Measurements from ENCODE around the gene FZD2. TPM values are rescaled to one million over a fixed set of nuclear protein-coding genes. Genes with fewer than 3 reads are reported as not detected.
"Not testable (repeated sequence)": the region's sequence is repeated elsewhere in the genome, so short reads cannot be mapped to it uniquely, and the experiment has no call there.

FZD2 gene
- total RNA-seq (2014; rRNA removed), result 11.6 and 12.8 TPM in 2 replicates
- percentile 51 among the genes with signal in this experiment for Bru-seq, nascent RNA
- percentile 78 among the genes with signal in this experiment for BruChase-seq, experiment 1, labeled RNA remaining after a 6-hour chase
- BruChase-seq, experiment 2, labeled RNA remaining after a 2-hour chase, result percentile 71 among the genes with signal in this experiment
- long read RNA-seq, transcript FZD2-201 (1 exons, 2,112 nt), result major isoform, 100 of 100 reads
- long read RNA-seq, partial matches to known transcripts, result 0 of 100 reads
- long read RNA-seq, other reads (novel, unspliced or antisense), result 0 of 100 reads

DNA sequence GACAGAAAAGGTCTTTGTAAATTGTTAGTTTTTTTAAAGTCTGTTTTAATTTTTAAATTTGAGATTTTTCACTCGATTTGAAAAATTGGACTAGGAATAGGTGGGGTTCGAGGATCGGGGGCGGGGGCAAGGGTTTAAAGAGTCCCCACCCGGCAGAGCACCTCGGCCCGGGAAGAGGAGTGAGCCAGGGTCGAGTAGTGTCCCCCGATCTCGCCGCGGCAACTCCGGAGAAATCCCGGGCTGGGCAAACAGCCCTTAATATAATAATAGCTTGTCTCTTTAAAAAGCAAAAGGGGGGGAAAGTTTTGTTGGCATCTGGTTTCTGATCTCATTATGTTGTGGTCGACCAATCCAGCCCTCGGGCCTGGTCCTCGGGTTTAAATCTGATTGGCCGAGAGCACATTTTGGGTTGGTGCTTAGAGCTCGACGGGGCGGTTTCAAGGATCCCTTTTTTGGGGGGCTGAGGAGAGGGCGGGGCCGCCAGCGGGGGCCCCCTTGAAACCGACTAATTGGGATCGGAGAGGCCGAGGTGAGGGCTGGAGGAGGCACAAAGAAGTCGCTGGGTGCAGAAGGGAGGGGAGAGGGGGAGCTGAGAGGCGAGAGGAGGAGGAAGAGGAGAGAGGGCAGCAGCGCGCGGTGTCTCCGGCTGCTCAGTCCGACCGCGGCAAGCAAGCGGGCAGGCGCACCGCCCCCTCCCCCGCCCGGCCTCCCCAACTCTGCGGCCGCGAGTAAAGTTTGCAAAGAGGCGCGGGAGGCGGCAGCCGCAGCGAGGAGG, at the start of gene FZD2:
FZD2 (plus strand) TSS at position 653 of the 775 bp plus-strand sequence. CDS start 205 bp downstream, outside the sequence.
- peak; percentile 90 for ATAC-seq
- Histone ChIP-seq H3K4me3 (ENCODE audit: low read length) (peak within 1 kb of the TSS; percentile 84), H3K9ac (ENCODE audit: low read length) (peak within 1 kb of the TSS; percentile 60), H3F3A (ENCODE audit: low read length, unreplicated experiment) (no peaks in the 10 kb centered on the region), H3K27me3 (ENCODE audit: low read length) (no peaks in the 10 kb centered on the region), H3K9me2 (replicated peaks; ENCODE audit: low read length) (no peaks in the 10 kb centered on the region), H3K79me2 (ENCODE audit: low read length) (peaks cover 9% of the 10 kb centered on the region), H3K36me3 (ENCODE audit: low read depth, low read length) (no peaks in the 10 kb centered on the region), H2AFZ (ENCODE audit: low read length) (peak within 1 kb of the TSS; percentile 99), H3K4me1 (ENCODE audit: insufficient read depth, low read length) (peaks cover 23% of the 10 kb centered on the region), H3K9me3 (ENCODE audit: low read length) (no peaks in the 10 kb centered on the region), H3K27ac (ENCODE audit: low read length) (no peak within 1 kb of the TSS), H3K4me2 (ENCODE audit: low read length) (peak within 1 kb of the TSS; percentile 82), H4K20me1 (ENCODE audit: low read length) (no peaks in the 10 kb centered on the region)
- POLR2A ChIA-PET (ENCODE audit: unreplicated experiment), result interaction anchor here (0.6 to 0.8 kb wide), 4 partner anchors 10 to 550 kb away, joined by 3 to 5 read pairs (median 4); no protein-coding TSS in a partner anchor
- intact Hi-C loops (cut with micrococcal nuclease), result loop anchor here (2.0 kb wide), 1 partner anchor 22 kb away; no protein-coding TSS in a partner anchor
- CTCF ChIA-PET, result interaction anchor here (0.6 to 1.0 kb wide), 5 partner anchors 10 to 393 kb away, joined by 3 to 6 read pairs (median 3); no protein-coding TSS in a partner anchor
- no TSS peak for BruUV-seq (replicated peaks)
- peak; percentile 98 for DNase-seq
- no peak for TF ChIP-seq EZH2 (IDR thresholded peaks at IDR 0.05; ENCODE audit: low read length, unreplicated experiment)
- TF ChIP-seq CTCF (conservative IDR thresholded peaks at IDR 0.05; ENCODE audit: low read depth, low read length), result no peak
- no peak for TF ChIP-seq EZH2phosphoT487 (IDR thresholded peaks at IDR 0.05; ENCODE audit: borderline replicate concordance, low read length)

GRCh38 chr17:44511241-44512134, 45.8 kb upstream of the FZD2 start:
- H3K79me2 ChIP-seq (ENCODE audit: low read length); H3K9ac ChIP-seq (ENCODE audit: low read length); H3K36me3 ChIP-seq (ENCODE audit: low read depth, low read length); H3K9me3 ChIP-seq (ENCODE audit: low read length); H3K4me1 ChIP-seq (ENCODE audit: insufficient read depth, low read length); H3K27ac ChIP-seq (ENCODE audit: low read length); H4K20me1 ChIP-seq (ENCODE audit: low read length); H3K4me2 ChIP-seq (ENCODE audit: low read length); BruUV-seq (replicated peaks); H3K27me3 ChIP-seq (ENCODE audit: low read length); H3K4me3 ChIP-seq (ENCODE audit: low read length); H3F3A ChIP-seq (ENCODE audit: low read length, unreplicated experiment); intact Hi-C loops (cut with micrococcal nuclease); H3K9me2 ChIP-seq (replicated peaks; ENCODE audit: low read length); POLR2A ChIA-PET (ENCODE audit: unreplicated experiment); H2AFZ ChIP-seq (ENCODE audit: low read length); ATAC-seq: not testable (repeated sequence)
- CTCF ChIA-PET, result interaction anchor here (0.6 to 0.7 kb wide), 2 partner anchors 118 to 180 kb away, joined by 3 to 7 read pairs; no protein-coding TSS in a partner anchor
- DNase-seq, result peak; percentile 25

- H3K27ac ChIP-seq (ENCODE audit: low read length), result no peak overlapping the region
Measured at GRCh38 chr17:44518032-44518431, 39.3 kb upstream of the FZD2 start.

More at GRCh38 chr17:44518032-44518431, 39.3 kb upstream of the FZD2 start:
- H3K9me3 ChIP-seq (ENCODE audit: low read length), result no peaks in the 10 kb centered on the region
- no peaks in the 10 kb centered on the region for H3F3A ChIP-seq (ENCODE audit: low read length, unreplicated experiment)
- TF ChIP-seq EZH2 (IDR thresholded peaks at IDR 0.05; ENCODE audit: low read length, unreplicated experiment), result no peak
- TF ChIP-seq CTCF (conservative IDR thresholded peaks at IDR 0.05; ENCODE audit: low read depth, low read length), result no peak
- TF ChIP-seq EZH2phosphoT487 (IDR thresholded peaks at IDR 0.05; ENCODE audit: borderline replicate concordance, low read length), result no peak
- H3K27me3 ChIP-seq (ENCODE audit: low read length), result no peaks in the 10 kb centered on the region
- H3K79me2 ChIP-seq (ENCODE audit: low read length), result no peaks in the 10 kb centered on the region
- H3K4me3 ChIP-seq (ENCODE audit: low read length), result no peak overlapping the region
- no peaks in the 10 kb centered on the region for H3K4me1 ChIP-seq (ENCODE audit: insufficient read depth, low read length)
- ChIA-PET POLR2A (ENCODE audit: unreplicated experiment) (no interaction called here), CTCF (no interaction called here)
- intact Hi-C loops (cut with micrococcal nuclease), result no loop called here
- H2AFZ ChIP-seq (ENCODE audit: low read length), result no peak overlapping the region
- no peak for DNase-seq
- H3K9ac ChIP-seq (ENCODE audit: low read length), result no peak overlapping the region
- no TSS peak for BruUV-seq (replicated peaks)
- no peaks in the 10 kb centered on the region for H3K9me2 ChIP-seq (replicated peaks; ENCODE audit: low read length)
- no peaks in the 10 kb centered on the region for H4K20me1 ChIP-seq (ENCODE audit: low read length)
- H3K4me2 ChIP-seq (ENCODE audit: low read length), result no peak overlapping the region
- H3K36me3 ChIP-seq (ENCODE audit: low read depth, low read length), result no peaks in the 10 kb centered on the region
- no peak for ATAC-seq

Measured in PC-3 (cell line).